ENCODE results near the gene HNRNPA0. TPM values are rescaled to one million over a fixed set of nuclear protein-coding genes. Genes with fewer than 3 reads are reported as not detected.
A peak's percentile ranks its signal among the peaks of the same experiment; 100 is the strongest.

Gene HNRNPA0
- 71.3 and 74.9 TPM in 2 replicates for total RNA-seq (2021; fragmentation: NEBNext Ultra II Directional; extraction: Animal tissue kit (Norgen Biotek cat#: 25700))
- 22.0 and 31.6 TPM in 2 replicates for polyA plus RNA-seq (2011; rRNA removed)
- 35.0 TPM for polyA plus RNA-seq (2011; cell fraction: cytosol; rRNA removed)
- polyA plus RNA-seq (2011; cell fraction: nucleus; rRNA removed), result 23.6 TPM
- polyA plus RNA-seq (2012, experiment 1 of 2), result 52.9 to 55.8 TPM (median 53.9 TPM) in 4 replicates
- polyA plus RNA-seq (2012, experiment 2 of 2), result 17.2 TPM
- 43.1 TPM for polyA plus RNA-seq (2013, experiment 1 of 2)
- 42.6 TPM for polyA plus RNA-seq (2013, experiment 2 of 2)
- polyA minus RNA-seq (2011; rRNA and poly(A)+ RNA removed), result 9.3 and 11.3 TPM in 2 replicates
- polyA minus RNA-seq (2011; cell fraction: cytosol; rRNA and poly(A)+ RNA removed), result 16.1 TPM
- 17.9 TPM for polyA minus RNA-seq (2011; cell fraction: nucleus; rRNA and poly(A)+ RNA removed)
- long read RNA-seq, experiment 1, full-length matches to known transcripts, result 412 of 414 reads
- long read RNA-seq, experiment 1, partial matches to known transcripts, result 0 of 414 reads
- long read RNA-seq, experiment 1, other reads (novel, unspliced or antisense), result 2 of 414 reads
- long read RNA-seq, experiment 2, full-length matches to known transcripts, result 104 of 104 reads
- long read RNA-seq, experiment 2, partial matches to known transcripts, result 0 of 104 reads
- long read RNA-seq, experiment 2, other reads (novel, unspliced or antisense), result 0 of 104 reads

- Histone ChIP-seq H2BK12ac (ENCODE audit: low read depth, low read length) (peak within 1 kb of the TSS; percentile 99), H4K8ac (ENCODE audit: extremely low read depth, insufficient read depth, low read length) (peak within 1 kb of the TSS; percentile 99), H4K20me1 (replicated peaks in 1 of 2; ENCODE audit: control insufficient read depth in 1 of 2, insufficient read depth in 2 of 2, low read length in 2 of 2) (peaks cover 16 to 28% of the 10 kb centered on the region in 2 experiments), H3K4me1 (replicated peaks in 1 of 4; ENCODE audit: control insufficient read depth in 3 of 4, insufficient read depth in 4 of 4, low read length in 3 of 4) (peaks cover 0 to 3% (median 0%) of the 10 kb centered on the region in 4 experiments; a peak in 3 of 7 replicates), H3K56ac (replicated peaks; ENCODE audit: insufficient read length, low read depth, low read length) (peak within 1 kb of the TSS; percentile 99), H3K9me3 (ENCODE audit: insufficient read depth in 2 of 2, low read depth in 1 of 2, low read length in 1 of 2) (no peaks in the 10 kb centered on the region), H3K23ac (ENCODE audit: insufficient read length) (no peak within 1 kb of the TSS), H4K5ac (ENCODE audit: insufficient read length, low read depth, low read length) (peak within 1 kb of the TSS; percentile 97), H3K27ac (ENCODE audit: low read depth, low read length) (peak within 1 kb of the TSS; percentile 100), H3K14ac (ENCODE audit: insufficient read length) (no peak within 1 kb of the TSS), H3K9ac (replicated peaks in 1 of 4; ENCODE audit: extremely low read depth in 1 of 4, low read depth in 3 of 4, low read length in 3 of 4) (peak within 1 kb of the TSS; percentile 97 to 100 (median 100)), H3K79me1 (ENCODE audit: low read depth, low read length) (no peaks in the 10 kb centered on the region), H3K23me2 (ENCODE audit: low read depth, low read length) (peaks cover 2% of the 10 kb centered on the region; the same call in 1 of the 2 replicates), H2BK20ac (ENCODE audit: low read length) (peak within 1 kb of the TSS; percentile 90; the same call in 1 of the 2 replicates), H3K79me2 (ENCODE audit: control insufficient read depth in 1 of 2, insufficient read depth in 2 of 2, low read length in 2 of 2) (peaks cover 21 to 48% of the 10 kb centered on the region in 2 experiments), H2BK5ac (ENCODE audit: low read depth, low read length) (peak within 1 kb of the TSS; percentile 100), H2BK15ac (ENCODE audit: low read length) (no peak within 1 kb of the TSS), H2AFZ (ENCODE audit: low read length) (peak within 1 kb of the TSS; percentile 71; the same call in 1 of the 2 replicates), H2AK5ac (ENCODE audit: low read depth, low read length) (peak within 1 kb of the TSS; percentile 95), H3K18ac (ENCODE audit: extremely low read depth, low read length) (peak within 1 kb of the TSS; percentile 100), H3K4me2 (ENCODE audit: insufficient read depth in 1 of 2, low read depth in 2 of 2, low read length in 2 of 2) (peak within 1 kb of the TSS; percentile 61 to 85), H2BK120ac (replicated peaks; ENCODE audit: low read depth, low read length) (peak within 1 kb of the TSS; percentile 63), H4K91ac (replicated peaks; ENCODE audit: insufficient read length, low read length) (peak within 1 kb of the TSS; percentile 99), H3K36me3 (ENCODE audit: control insufficient read depth in 2 of 4, insufficient read depth in 4 of 4, low read length in 3 of 4) (peaks cover 0 to 25% (median 0%) of the 10 kb centered on the region in 4 experiments; a peak in 1 of 8 replicates), H3K27me3 (replicated peaks in 1 of 4; ENCODE audit: control insufficient read depth in 3 of 4, extremely low read depth in 1 of 4, insufficient read depth in 3 of 4, low read length in 3 of 4) (no peaks in the 10 kb centered on the region), H3K4me3 (ENCODE audit: extremely low read depth in 1 of 4, insufficient read depth in 2 of 4, low read depth in 3 of 4, low read length in 4 of 4) (peak within 1 kb of the TSS; percentile 92 to 100 (median 100)), H3K4ac (replicated peaks; ENCODE audit: insufficient read length, low read depth, low read length) (peak within 1 kb of the TSS; percentile 98)
- DNase-seq (ENCODE audit: low read depth in 1 of 2, low spot score in 2 of 2) (peak; percentile 82 to 96), FAIRE-seq (no peak)
- POLR2A ChIA-PET (ENCODE audit: partially characterized antibody), result interaction anchor here (0.5 to 3.5 kb wide), 20 partner anchors 8 to 493 kb away, joined by 3 to 43 read pairs (median 5); partner anchors contain the start of gene KLHL3
- CTCF ChIA-PET (ENCODE audit: partially characterized antibody), result interaction anchor here (0.5 to 1.9 kb wide), 7 partner anchors 9 to 302 kb away, joined by 3 to 8 read pairs (median 4); no protein-coding TSS in a partner anchor
- 2% methylated on average over 59 of the region's 79 CpGs; no CpG with 5 or more reads in 1 of the 2 experiments for WGBS, 2 experiments (ENCODE audit: extremely low coverage in 1 of 2, insufficient coverage in 1 of 2, insufficient read length in 1 of 2, insufficient replicate concordance in 2 of 2, low coverage in 1 of 2, low lambda C conversion rate in 2 of 2, missing lambda C conversion rate in 1 of 2)
These were observed at the start of gene HNRNPA0 for GRCh38 chr5:137754188-137754960. HNRNPA0 (minus strand) TSS chr5:137754363; CDS start chr5:137754066, 297 bp downstream.

All from H1 (cell line).